H1 (cell line): ENCODE measurements around the gene HDAC7.

Source experiments
- MAFK ChIP-seq: IDR thresholded peaks from 2 replicates; pipeline ENCODE4 v1.6.1; 2012; ENCODE audit warnings: low read depth, mild to moderate bottlenecking, improper control_type of control experiment, low read length
- POLR2A ChIP-seq, 2 experiments: IDR thresholded peaks; 1 replicate in 1 of 2; 2 replicates in 1 of 2; pipeline ENCODE4 v1.6.1; 2011; ENCODE audit warnings: low read depth in 2 of 2, low read length in 2 of 2, mild to moderate bottlenecking in 2 of 2; ENCODE audit errors: control extremely low read depth in 1 of 2

GRCh38 chr12:47802312-47802711, 17.4 kb downstream of the HDAC7 start:
- no peak for TF ChIP-seq POLR2A (IDR thresholded peaks at IDR 0.05; ENCODE audit: control extremely low read depth in 1 of 2, low read depth in 2 of 2, low read length in 2 of 2)
- TF ChIP-seq MAFK, result no peak
